SK-N-SH (cell line): ENCODE data around the gene OR52N1. TPM values are rescaled to one million over a fixed set of nuclear protein-coding genes. Genes with fewer than 3 reads are reported as not detected.

Experiments used
- CTCF ChIA-PET: fragments of 300-600, 350-600 bp; formaldehyde crosslinking; extraction: SDS; loops from one replicate; lab custom pipeline; 2021; lab: Yijun Ruan, JAX
- POLR2A ChIA-PET: fragments of 350-600 bp; sonication (Branson Sonifier 250); formaldehyde crosslinking; extraction: SDS; loops from one replicate; lab custom pipeline; 2020; ENCODE audit warnings: antibody characterized with exemption, inconsistent platforms; lab: Yijun Ruan, JAX
- DNase-seq: peaks from one replicate; pipeline ENCODE4 v3.0.0; 2012
- H2AFZ ChIP-seq: fragments of 200-600 bp; sonication (generic); 2 replicates; pipeline ENCODE4 v1.8.1; 2016; ENCODE audit warnings: antibody characterized with exemption, mild to moderate bottlenecking, low read depth
- H3F3A ChIP-seq: fragments of 200-600 bp; sonication (generic); replicated peaks from 2 replicates; pipeline ENCODE3; 2016; ENCODE audit warnings: antibody characterized with exemption, mild to moderate bottlenecking; ENCODE audit not compliant: insufficient read depth
- H3K27ac ChIP-seq, 2 experiments: fragments of 200-500 bp in 1 of 2; fragments of 200-600 bp in 1 of 2; sonication (Bioruptor generic) in 1 of 2; sonication (generic), shearing (Covaris generic) in 1 of 2; 2 replicates each; pipeline versions ENCODE4 v1.5.1 to v1.6.1; 2014 to 2016; ENCODE audit warnings: low read depth in 2 of 2, inconsistent platforms in 1 of 2, low read length in 1 of 2, mild to moderate bottlenecking in 1 of 2, mixed read lengths in 1 of 2
- H3K27me3 ChIP-seq: fragments of 200-600 bp; sonication (generic), shearing (Covaris generic); 2 replicates; pipeline ENCODE4 v1.6.1; 2016; ENCODE audit warnings: mixed run types; ENCODE audit not compliant: insufficient read depth
- H3K36me3 ChIP-seq, 2 experiments: fragments of 200-500 bp in 1 of 2; fragments of 200-600 bp in 1 of 2; sonication (Bioruptor generic) in 1 of 2; sonication (generic) in 1 of 2; replicated peaks in 1 of 2; 2 replicates each; pipeline versions ENCODE3 to v1.5.1; 2014 to 2016; ENCODE audit warnings: low read length in 1 of 2, mild to moderate bottlenecking in 1 of 2; ENCODE audit not compliant: insufficient read depth in 2 of 2, control insufficient read depth in 1 of 2
- H3K4me1 ChIP-seq, 2 experiments: fragments of 200-500 bp in 1 of 2; fragments of 200-600 bp in 1 of 2; sonication (Bioruptor generic) in 1 of 2; sonication (generic), shearing (Covaris generic) in 1 of 2; 2 replicates each; pipeline versions ENCODE4 v1.5.1 to v1.6.1; 2014 to 2016; ENCODE audit warnings: low read depth in 1 of 2, low read length in 1 of 2, mixed run types in 1 of 2; ENCODE audit not compliant: insufficient read depth in 2 of 2, control insufficient read depth in 1 of 2
- H3K4me2 ChIP-seq: fragments of 200-600 bp; sonication (generic), shearing (Covaris generic); 2 replicates; pipeline ENCODE4 v1.6.1; 2017; ENCODE audit warnings: mixed run types
- H3K4me3 ChIP-seq, 2 experiments: fragments of 200-500 bp in 1 of 2; fragments of 200-600 bp in 1 of 2; sonication (Bioruptor generic) in 1 of 2; sonication (generic), shearing (Covaris generic) in 1 of 2; 2 replicates each; pipeline versions ENCODE4 v1.5.1 to v1.8.1; 2014 to 2016; ENCODE audit warnings: low read depth in 2 of 2, inconsistent platforms in 1 of 2, low read length in 1 of 2, mild to moderate bottlenecking in 1 of 2, mixed read lengths in 1 of 2, moderate library complexity in 1 of 2
- H3K79me2 ChIP-seq: fragments of 200-600 bp; sonication (generic); 2 replicates; pipeline ENCODE4 v1.8.1; 2017; ENCODE audit warnings: mild to moderate bottlenecking; ENCODE audit not compliant: insufficient read depth
- H3K9ac ChIP-seq: fragments of 200-600 bp; sonication (generic); 2 replicates; pipeline ENCODE4 v1.6.1; 2017; ENCODE audit warnings: mixed run types
- H3K9me2 ChIP-seq: fragments of 200-600 bp; sonication (generic); 2 replicates; pipeline ENCODE4 v1.6.1; 2017; ENCODE audit warnings: mixed run types
- H3K9me3 ChIP-seq: fragments of 200-600 bp; sonication (generic); 2 replicates; pipeline ENCODE4 v1.6.1; 2017; ENCODE audit warnings: mixed run types, mild to moderate bottlenecking, moderate library complexity
- H4K20me1 ChIP-seq: fragments of 200-600 bp; sonication (generic); 2 replicates; pipeline ENCODE4 v1.6.1; 2017; ENCODE audit warnings: mild to moderate bottlenecking, mixed run types; ENCODE audit not compliant: insufficient read depth
- EP300 ChIP-seq, 2 experiments: IDR thresholded peaks; 2 replicates each; pipeline versions ENCODE4 v1.4.0 to v1.6.1; 2012; ENCODE audit warnings: borderline replicate concordance in 1 of 2, low read depth in 1 of 2, low read length in 1 of 2
- EZH2phosphoT487 ChIP-seq: fragments of 200-600 bp; sonication (generic); IDR thresholded peaks from 2 replicates; pipeline ENCODE4 v1.6.1; 2017; ENCODE audit warnings: low read depth, mixed run types, mild to moderate bottlenecking, antibody characterized with exemption, moderate library complexity, borderline replicate concordance
- FOSL2 ChIP-seq: IDR thresholded peaks from 2 replicates; pipeline ENCODE4 v1.4.0; 2012; ENCODE audit warnings: low read depth, mild to moderate bottlenecking, moderate library complexity, borderline replicate concordance
- FOXJ3 ChIP-seq: sonication (generic); formaldehyde crosslinking; IDR thresholded peaks from 2 replicates; pipeline ENCODE4 v1.5.1; 2020; ENCODE audit warnings: mild to moderate bottlenecking, missing genetic modification reagents
- FOXM1 ChIP-seq: IDR thresholded peaks from 2 replicates; pipeline ENCODE4 v1.4.0; 2012; ENCODE audit warnings: low read depth, mild to moderate bottlenecking
- GATA2 ChIP-seq: sonication (generic); formaldehyde crosslinking; IDR thresholded peaks from 2 replicates; pipeline ENCODE4 v1.5.0; 2020; ENCODE audit warnings: mild to moderate bottlenecking, missing genetic modification reagents
- JUND ChIP-seq: IDR thresholded peaks from 2 replicates; pipeline ENCODE4 v1.4.0; 2012
- MXI1 ChIP-seq: IDR thresholded peaks from 2 replicates; pipeline ENCODE4 v1.6.1; 2012; ENCODE audit warnings: mild to moderate bottlenecking, low read depth, low read length, improper control_type of control experiment
- NFIC ChIP-seq: IDR thresholded peaks from 2 replicates; pipeline ENCODE4 v1.4.0; 2012; ENCODE audit warnings: borderline replicate concordance
- NRF1 ChIP-seq: IDR thresholded peaks from 2 replicates; pipeline ENCODE4 v1.6.1; 2012; ENCODE audit warnings: low read depth, mild to moderate bottlenecking, low read length
- RAD21 ChIP-seq: IDR thresholded peaks from 2 replicates; pipeline ENCODE4 v1.6.1; 2012; ENCODE audit warnings: mild to moderate bottlenecking, low read length
- RFX5 ChIP-seq: IDR thresholded peaks from 2 replicates; pipeline ENCODE4 v1.6.1; 2012; ENCODE audit warnings: mild to moderate bottlenecking, improper control_type of control experiment, low read length
- RXRA ChIP-seq: IDR thresholded peaks from 2 replicates; pipeline ENCODE4 v1.4.0; 2012; ENCODE audit warnings: low read depth, mild to moderate bottlenecking, borderline replicate concordance
- SIN3A ChIP-seq: IDR thresholded peaks from 2 replicates; pipeline ENCODE4 v1.6.1; 2012; ENCODE audit warnings: low read depth, mild to moderate bottlenecking, low read length, moderate library complexity, borderline replicate concordance
- SMC3 ChIP-seq: IDR thresholded peaks from 2 replicates; pipeline ENCODE4 v1.6.1; 2012; ENCODE audit warnings: low read depth, low read length, improper control_type of control experiment
- TAF1 ChIP-seq: IDR thresholded peaks from 2 replicates; pipeline ENCODE4 v1.6.1; 2012; ENCODE audit warnings: low read depth, mild to moderate bottlenecking, low read length, moderate library complexity, borderline replicate concordance
- TCF12 ChIP-seq: IDR thresholded peaks from 2 replicates; pipeline ENCODE4 v1.4.0; 2012
- TEAD4 ChIP-seq: IDR thresholded peaks from 2 replicates; pipeline ENCODE4 v1.4.0; 2012; ENCODE audit warnings: mild to moderate bottlenecking, borderline replicate concordance; ENCODE audit not compliant: insufficient read depth
- YY1 ChIP-seq: IDR thresholded peaks from 2 replicates; pipeline ENCODE4 v1.4.0; 2012; ENCODE audit warnings: low read depth, mild to moderate bottlenecking
- WGBS: methylation state at CpG from one replicate; pipeline ENCODE4 v1.1.6; 2017; ENCODE audit warnings: low lambda C conversion rate; 5-methylcytosine and 5-hydroxymethylcytosine counted together
- polyA plus RNA-seq, 3 experiments: library from polyadenylated mRNA; depleted of rRNA; stranded (reverse); fragments of >200 nt; gene quantifications; 2 replicates each; pipeline ENCODE4 v1.2.3, GENCODE V29; 2012
- TF ChIP-seq, protein P1 (sequence below): IDR thresholded peaks from 2 replicates; pipeline ENCODE4 v1.4.0; 2012; ENCODE audit warnings: low read depth
- TF ChIP-seq, protein P2 (sequence below): fragments of 150-350 bp; IDR thresholded peaks from 2 replicates; pipeline ENCODE4 v1.6.1; 2016; ENCODE audit warnings: mild to moderate bottlenecking, low read depth, low read length

OR52N1 gene
- polyA plus RNA-seq, 1 of the 3 experiments (the other 2 are of a cell fraction): not detected

DNA sequence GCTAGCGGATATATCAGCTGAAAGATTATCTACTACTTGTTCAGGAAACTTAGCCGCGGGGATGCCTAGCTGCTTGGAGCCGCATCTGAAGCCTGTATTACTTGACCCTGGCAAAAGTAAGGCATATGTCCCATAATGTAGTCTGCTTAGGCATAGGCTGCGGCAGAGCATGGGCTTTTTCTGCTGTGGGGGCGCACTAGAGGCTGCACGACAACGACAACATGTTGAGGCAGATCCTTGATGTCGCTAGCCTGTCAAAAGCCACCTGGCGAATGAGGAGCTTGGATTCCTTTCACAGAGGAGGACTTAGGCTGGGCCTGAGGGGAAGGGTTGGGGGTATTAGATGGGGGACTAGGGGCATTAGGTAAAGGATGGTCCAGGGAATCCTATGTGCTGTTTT, 16.5 kb upstream of the OR52N1 start:
- H3K9me2 ChIP-seq: no peaks in the 10 kb centered on the region
- H3K4me1 ChIP-seq: peaks cover 0 to 4% of the 10 kb centered on the region in 2 experiments; a peak in 1 of 4 replicates
- H3K4me3 ChIP-seq: no peak overlapping the region
- H3F3A ChIP-seq: no peaks in the 10 kb centered on the region
- ChIA-PET CTCF (interaction anchor here (0.7 to 1.4 kb wide), 2 partner anchors 185 to 332 kb away, joined by 4 read pairs; no protein-coding TSS in a partner anchor), POLR2A (no interaction called here)
- 34% methylated on average over 8 of the region's 10 CpGs for WGBS
- H3K9ac ChIP-seq: no peak overlapping the region
- no peaks in the 10 kb centered on the region for H4K20me1 ChIP-seq
- no peak overlapping the region for H2AFZ ChIP-seq
- H3K79me2 ChIP-seq: no peaks in the 10 kb centered on the region
- H3K4me2 ChIP-seq: no peak overlapping the region
- no peaks in the 10 kb centered on the region for H3K9me3 ChIP-seq
- TF ChIP-seq EP300 (IDR thresholded peaks at IDR 0.05; ENCODE audit: borderline replicate concordance in 1 of 2, low read depth in 1 of 2, low read length in 1 of 2) (no peak), RXRA (no peak), YY1 (no peak)
- H3K27me3 ChIP-seq: peaks cover 38% of the 10 kb centered on the region; the same call in 1 of the 2 replicates
- no peaks in the 10 kb centered on the region for H3K36me3 ChIP-seq
- DNase-seq: no peak
- H3K27ac ChIP-seq: no peak overlapping the region

DNA sequence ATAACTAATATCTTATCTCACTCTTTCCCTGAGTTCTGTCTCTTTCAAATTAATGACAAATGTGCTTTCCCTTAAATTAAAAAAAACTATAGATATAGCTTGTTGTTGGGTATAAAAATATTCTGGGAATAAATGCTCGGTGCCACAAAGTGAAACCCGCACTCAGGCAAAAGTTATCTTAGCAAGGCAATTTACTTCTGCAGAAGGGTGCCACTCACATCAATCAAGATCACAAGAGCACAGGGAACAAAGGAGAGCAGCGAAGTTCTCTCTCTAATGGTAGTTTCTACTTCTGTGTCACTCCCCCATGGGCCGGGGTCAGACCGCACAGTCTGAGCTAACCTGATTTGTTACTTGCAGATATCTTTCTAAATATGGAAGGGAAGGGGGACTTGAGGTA, 12.9 kb upstream of the OR52N1 start:
- ChIA-PET CTCF (interaction anchor here (0.6 to 1.2 kb wide), 2 partner anchors 204 to 328 kb away, joined by 3 read pairs; no protein-coding TSS in a partner anchor), POLR2A (no interaction called here)
- no peak overlapping the region for H3K4me3 ChIP-seq
- peaks cover 0 to 4% of the 10 kb centered on the region in 2 experiments; a peak in 1 of 4 replicates for H3K4me1 ChIP-seq
- H2AFZ ChIP-seq: no peak overlapping the region
- no peak for DNase-seq
- TF ChIP-seq NFIC (no peak), EP300 (IDR thresholded peaks at IDR 0.05; ENCODE audit: borderline replicate concordance in 1 of 2, low read depth in 1 of 2, low read length in 1 of 2) (no peak), MXI1 (no peak), RAD21 (no peak), YY1 (no peak), FOXM1 (no peak), RFX5 (no peak), FOXJ3 (CRISPR knock-in tag) (no peak), SMC3 (no peak)
- TF ChIP-seq, protein P1, sequence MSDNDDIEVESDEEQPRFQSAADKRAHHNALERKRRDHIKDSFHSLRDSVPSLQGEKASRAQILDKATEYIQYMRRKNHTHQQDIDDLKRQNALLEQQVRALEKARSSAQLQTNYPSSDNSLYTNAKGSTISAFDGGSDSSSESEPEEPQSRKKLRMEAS: no peak
- no peaks in the 10 kb centered on the region for H3K9me3 ChIP-seq
- no peak overlapping the region for H3K9ac ChIP-seq
- H3K9me2 ChIP-seq: no peaks in the 10 kb centered on the region
- H3K79me2 ChIP-seq: no peaks in the 10 kb centered on the region
- H3F3A ChIP-seq: no peaks in the 10 kb centered on the region
- no peaks in the 10 kb centered on the region for H3K36me3 ChIP-seq
- WGBS: 4% methylated on average over 5 of the region's 5 CpGs
- H3K27ac ChIP-seq: no peak overlapping the region
- no peak overlapping the region for H3K4me2 ChIP-seq
- no peaks in the 10 kb centered on the region for H4K20me1 ChIP-seq
- peaks cover 34% of the 10 kb centered on the region; the same call in 1 of the 2 replicates for H3K27me3 ChIP-seq

DNA sequence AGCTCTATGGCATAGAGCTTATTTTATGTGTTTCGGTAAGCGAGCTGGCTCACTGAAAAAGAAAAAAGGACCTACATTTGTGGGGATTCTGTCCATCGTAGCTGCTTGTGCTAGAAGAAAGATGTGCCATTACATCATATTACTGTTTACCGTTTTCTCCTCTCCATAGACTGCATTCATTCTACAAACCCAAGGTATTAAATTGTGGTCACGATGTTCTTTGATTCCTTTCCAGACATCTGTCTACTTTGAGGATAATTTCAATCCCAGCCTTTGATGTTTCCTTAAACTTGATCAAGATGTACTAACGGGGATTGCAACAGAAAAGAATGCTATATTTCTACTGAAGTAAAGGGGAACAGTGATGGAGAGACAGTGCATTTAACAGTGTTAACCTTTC, 5.5 kb upstream of the OR52N1 start:
- Histone ChIP-seq H3K27me3 (no peaks in the 10 kb centered on the region; the same call in 1 of the 2 replicates), H3K9ac (no peak overlapping the region), H3K9me2 (no peaks in the 10 kb centered on the region), H2AFZ (no peak overlapping the region), H3K4me3 (no peak overlapping the region), H3K36me3 (no peaks in the 10 kb centered on the region), H3K4me2 (no peak overlapping the region), H3K4me1 (no peaks in the 10 kb centered on the region), H3F3A (no peaks in the 10 kb centered on the region), H4K20me1 (no peaks in the 10 kb centered on the region), H3K79me2 (no peaks in the 10 kb centered on the region), H3K9me3 (no peaks in the 10 kb centered on the region), H3K27ac (no peak overlapping the region)
- CTCF ChIA-PET: no interaction called here
- WGBS: under 1% methylated on average over 6 of the region's 6 CpGs
- no peak for TF ChIP-seq GATA2 (CRISPR knock-in tag)
- TF ChIP-seq FOSL2: no peak
- TF ChIP-seq TCF12: no peak
- TF ChIP-seq EP300 (IDR thresholded peaks at IDR 0.05; ENCODE audit: borderline replicate concordance in 1 of 2, low read depth in 1 of 2, low read length in 1 of 2): no peak
- no peak for TF ChIP-seq YY1
- no peak for TF ChIP-seq SMC3
- no peak for TF ChIP-seq TAF1
- TF ChIP-seq EZH2phosphoT487: no peak
- TF ChIP-seq, protein P2, sequence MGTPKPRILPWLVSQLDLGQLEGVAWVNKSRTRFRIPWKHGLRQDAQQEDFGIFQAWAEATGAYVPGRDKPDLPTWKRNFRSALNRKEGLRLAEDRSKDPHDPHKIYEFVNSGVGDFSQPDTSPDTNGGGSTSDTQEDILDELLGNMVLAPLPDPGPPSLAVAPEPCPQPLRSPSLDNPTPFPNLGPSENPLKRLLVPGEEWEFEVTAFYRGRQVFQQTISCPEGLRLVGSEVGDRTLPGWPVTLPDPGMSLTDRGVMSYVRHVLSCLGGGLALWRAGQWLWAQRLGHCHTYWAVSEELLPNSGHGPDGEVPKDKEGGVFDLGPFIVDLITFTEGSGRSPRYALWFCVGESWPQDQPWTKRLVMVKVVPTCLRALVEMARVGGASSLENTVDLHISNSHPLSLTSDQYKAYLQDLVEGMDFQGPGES: no peak
- no peak for TF ChIP-seq NRF1
- no peak for TF ChIP-seq NFIC
- TF ChIP-seq TEAD4: no peak
- TF ChIP-seq MXI1: no peak
- TF ChIP-seq JUND: no peak
- no peak for TF ChIP-seq SIN3A
- DNase-seq: no peak
- POLR2A ChIA-PET: no interaction called here
